GM18519 (cell line): ENCODE measurements around the gene OOSP2.
"Not testable (repeated sequence)": the region's sequence is repeated elsewhere in the genome, so short reads cannot be mapped to it uniquely, and the experiment has no call there.

ENCODE experiments used
- ATAC-seq: cut with Tn5 transposase; IDR thresholded peaks from one replicate; pipeline ENCODE4 v1.9.1; 2021; ENCODE audit warnings: mild to moderate bottlenecking, moderate library complexity; ENCODE audit not compliant: unreplicated experiment, low FRiP score

OOSP2 gene, protein sequence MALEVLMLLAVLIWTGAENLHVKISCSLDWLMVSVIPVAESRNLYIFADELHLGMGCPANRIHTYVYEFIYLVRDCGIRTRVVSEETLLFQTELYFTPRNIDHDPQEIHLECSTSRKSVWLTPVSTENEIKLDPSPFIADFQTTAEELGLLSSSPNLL

DNA sequence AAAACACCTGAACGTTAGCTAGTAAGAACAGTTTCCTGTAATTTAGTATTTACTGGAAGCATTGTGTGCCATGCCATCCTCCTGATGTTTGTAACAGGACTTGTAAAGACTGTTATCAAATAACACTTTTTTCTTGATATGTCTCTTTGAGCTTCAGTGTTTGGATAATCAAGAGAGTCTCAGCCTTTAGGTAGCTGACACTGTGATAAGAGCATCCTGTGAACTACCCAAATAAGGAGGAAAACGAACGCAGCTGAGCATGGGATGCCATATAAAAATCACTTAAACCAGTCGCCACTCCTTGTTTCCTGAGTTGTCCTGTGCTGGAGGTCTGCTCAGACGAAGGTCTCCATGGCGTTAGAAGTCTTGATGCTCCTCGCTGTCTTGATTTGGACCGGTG is at the start of gene OOSP2:
OOSP2 (plus strand) TSS at position 301 of the 400 bp plus-strand sequence; CDS start at position 352, 51 bp downstream.
- ATAC-seq: no peak

DNA sequence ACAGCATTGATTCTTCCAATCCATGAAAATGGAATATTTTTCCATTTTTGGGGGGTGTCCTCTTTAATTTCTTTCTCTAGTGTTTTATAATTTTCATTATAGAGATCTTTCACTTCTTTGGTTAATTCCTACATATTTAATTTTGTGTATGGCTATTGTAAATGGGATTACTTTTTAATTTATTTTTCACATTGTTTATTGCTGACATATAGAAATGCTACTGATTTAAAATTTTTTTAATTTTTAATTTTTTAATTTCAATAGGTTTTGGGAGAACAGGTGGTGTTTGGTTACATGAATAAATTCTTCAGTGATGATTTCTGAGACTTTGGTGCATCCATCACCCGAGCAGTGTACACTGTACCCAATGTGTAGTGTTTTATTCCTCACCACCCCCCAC is 49.8 kb upstream of the OOSP2 start:
- no peak for ATAC-seq

DNA sequence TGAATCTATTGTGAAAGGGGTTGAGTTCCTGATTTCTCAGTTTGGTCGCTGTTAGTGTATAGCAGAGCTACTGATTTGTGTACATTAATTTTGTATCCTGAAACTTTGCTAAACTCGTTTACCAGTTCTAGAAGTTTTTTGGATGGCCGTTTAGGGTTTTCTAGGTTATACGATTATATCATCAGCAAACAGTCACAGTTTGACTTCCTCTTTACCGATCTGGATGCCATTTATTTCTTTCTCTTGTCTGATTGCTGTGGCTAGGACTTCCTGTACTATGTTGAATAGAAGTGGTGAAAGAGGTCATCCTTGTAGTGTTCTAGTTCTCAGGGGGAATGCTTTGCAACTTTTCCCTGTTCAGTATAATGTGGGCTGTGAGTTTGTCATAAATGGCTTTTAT is 47.8 kb upstream of the OOSP2 start:
- no peak for ATAC-seq

DNA sequence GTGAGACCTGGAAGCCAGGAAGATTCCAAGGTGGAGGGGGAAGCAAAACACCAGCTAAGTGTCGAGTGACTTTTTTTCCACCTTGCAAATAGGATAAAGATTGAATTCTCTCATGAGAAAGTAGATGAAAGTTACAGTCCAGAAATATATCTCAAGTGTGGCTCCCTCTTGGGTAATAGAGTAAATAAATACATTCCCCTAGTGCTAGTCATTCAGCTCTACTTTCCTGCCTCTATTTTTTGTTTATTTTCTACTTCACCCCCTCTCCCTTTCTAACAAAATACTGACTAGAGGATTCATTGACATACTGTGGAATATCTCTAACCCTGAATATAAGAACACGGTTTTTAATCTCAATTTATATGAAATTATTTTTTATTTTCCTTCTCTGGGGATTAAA is 42.4 kb upstream of the OOSP2 start:
- ATAC-seq: no peak

DNA sequence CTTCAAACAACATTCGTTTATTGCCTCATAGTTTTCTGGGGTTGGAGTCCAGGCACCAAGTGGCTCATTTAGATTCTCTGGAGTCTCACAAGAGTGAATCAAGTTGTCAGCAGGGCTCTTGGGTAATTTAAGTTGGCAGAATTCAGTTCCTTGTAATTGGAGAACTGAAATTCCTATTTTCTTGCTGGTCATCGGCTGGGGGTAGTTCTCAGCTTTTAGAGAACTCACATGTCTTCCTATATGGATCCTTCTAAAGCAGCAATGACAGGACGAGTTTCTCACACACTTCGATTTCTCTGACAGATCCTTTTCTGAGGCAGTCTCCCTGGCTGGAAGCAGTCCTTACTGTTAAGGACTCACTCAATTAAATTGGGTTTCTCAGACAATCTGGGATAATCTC is 40.5 kb upstream of the OOSP2 start:
- ATAC-seq: no peak

DNA sequence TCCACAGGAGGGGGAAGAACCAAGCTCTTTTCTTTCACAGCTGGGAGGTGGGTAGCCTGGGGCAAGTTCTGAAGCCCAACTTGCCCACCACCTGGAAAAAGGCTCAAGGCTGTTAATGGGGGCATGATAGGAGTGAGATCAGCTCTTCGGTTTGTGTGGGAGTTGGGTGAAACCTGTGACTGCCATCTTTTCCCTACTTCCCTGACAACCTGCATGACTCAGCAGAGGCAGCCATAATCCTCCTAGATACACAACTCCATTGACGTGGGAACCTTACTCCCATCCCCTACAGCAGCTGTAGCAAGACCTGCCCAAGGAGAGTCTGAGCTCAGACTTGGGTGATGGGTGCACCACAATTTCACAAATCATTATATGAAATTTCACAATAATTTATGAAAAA is 36.5 kb upstream of the OOSP2 start:
- ATAC-seq: no peak

DNA sequence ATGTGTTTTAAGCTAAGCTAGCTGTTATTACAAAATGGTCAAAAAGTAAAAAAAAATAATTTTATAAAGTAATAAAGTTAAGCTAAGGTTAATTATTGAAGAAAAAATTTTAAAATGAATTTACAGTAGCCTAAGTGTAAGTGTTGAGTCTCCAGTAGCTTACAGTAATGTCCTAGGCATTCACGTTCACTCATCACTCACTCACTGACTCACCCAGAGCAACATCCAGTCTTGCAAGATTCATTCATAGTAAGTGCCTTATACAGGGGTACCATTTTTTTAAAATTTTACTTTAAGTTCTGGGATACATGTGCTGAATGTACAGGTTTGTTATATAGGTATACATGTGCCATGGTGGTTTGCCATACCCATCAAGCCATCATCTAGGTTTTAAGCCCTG is 34.8 kb upstream of the OOSP2 start:
- ATAC-seq: no peak

DNA sequence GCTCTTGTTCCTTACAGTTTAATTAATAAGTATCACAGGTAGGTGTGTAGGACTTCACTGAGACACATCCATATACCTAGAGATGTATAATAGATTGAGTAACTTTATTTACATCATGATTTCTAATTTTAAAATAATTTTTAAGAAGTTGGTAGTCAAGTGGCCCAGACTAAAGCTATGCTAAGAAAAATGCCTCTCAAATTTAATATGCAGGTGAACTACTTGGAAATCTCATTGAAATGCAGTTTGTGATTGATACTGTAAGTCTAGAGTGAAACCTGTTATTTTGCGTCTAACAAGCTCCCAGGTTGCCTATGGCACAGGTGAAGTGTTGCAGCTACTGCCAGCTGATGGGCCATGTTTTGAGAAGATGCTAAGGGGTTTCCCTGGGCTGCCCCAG is 23.3 kb upstream of the OOSP2 start, which contains the start of gene OOSP4B:
OOSP4B (plus strand) TSS at position 301 of the 400 bp plus-strand sequence.
- ATAC-seq: no peak

DNA sequence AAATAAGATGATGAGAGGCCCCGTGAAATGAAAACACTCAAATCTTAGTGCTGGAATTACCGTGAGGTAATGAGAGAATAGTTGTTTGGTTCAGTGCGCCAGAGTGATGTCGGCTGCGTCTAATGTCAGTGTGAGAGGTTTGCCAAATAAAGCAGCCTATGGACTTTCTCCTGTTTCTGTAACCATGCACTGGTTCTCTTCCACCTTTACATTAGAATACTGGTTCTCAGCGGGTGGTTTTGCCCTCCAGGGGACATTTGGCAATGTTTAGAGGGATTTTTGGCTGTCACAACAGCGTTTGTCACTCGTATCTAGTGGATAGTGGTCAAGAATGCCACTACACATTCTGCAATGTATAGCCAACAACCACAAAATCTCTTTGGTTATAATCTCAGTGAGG is 22.2 kb upstream of the OOSP2 start:
- no peak for ATAC-seq

DNA sequence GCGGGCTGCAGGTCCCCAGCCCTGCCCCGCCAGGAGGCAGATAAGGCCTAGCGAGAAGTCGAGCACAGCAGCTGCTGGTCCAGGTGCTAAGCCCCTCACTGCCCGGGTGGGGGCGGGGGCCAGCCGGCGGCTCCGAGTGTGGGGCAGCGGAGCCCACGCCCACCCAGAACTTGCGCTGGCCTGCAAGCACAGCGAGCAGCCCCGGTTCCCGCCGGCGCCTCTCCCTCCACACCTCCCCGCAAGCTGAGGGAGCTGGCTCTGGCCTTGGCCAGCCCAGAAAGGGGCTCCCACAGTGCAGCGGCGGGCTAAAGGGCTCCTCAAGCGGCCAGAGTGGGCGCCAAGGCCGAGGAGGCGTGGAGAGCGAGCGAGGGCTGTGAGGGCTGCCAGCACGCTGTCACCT is 19.8 kb upstream of the OOSP2 start:
- not testable (repeated sequence) for ATAC-seq

DNA sequence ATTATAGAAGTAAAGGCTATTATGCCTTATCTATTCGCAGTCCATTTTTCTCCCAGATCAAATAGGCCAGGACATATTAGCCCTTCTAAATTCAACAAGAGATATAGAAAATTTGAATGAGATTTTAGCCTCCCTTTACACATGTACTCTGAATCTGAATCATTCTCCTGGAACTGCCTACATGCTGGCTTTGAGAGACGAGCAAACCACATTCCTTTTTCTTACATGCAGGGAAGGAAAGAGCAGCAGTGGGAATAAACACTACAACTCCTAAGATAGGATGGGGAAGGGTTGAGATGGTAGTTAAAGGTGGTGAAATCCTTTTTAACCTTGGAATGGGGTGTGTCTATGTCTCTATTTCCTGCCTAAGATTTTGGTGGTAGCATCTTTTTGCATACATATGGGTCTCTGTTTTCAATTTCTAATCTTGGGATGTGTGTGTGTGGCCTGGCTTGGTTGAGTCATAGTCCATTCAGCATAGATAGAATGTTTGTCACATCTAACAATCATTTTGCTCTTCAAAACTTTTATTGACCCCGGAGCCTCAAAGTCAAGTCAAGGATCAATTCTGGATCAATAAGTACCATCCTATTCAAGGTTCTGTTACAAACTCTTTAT is 11.1 kb upstream of the OOSP2 start:
- no peak for ATAC-seq

DNA sequence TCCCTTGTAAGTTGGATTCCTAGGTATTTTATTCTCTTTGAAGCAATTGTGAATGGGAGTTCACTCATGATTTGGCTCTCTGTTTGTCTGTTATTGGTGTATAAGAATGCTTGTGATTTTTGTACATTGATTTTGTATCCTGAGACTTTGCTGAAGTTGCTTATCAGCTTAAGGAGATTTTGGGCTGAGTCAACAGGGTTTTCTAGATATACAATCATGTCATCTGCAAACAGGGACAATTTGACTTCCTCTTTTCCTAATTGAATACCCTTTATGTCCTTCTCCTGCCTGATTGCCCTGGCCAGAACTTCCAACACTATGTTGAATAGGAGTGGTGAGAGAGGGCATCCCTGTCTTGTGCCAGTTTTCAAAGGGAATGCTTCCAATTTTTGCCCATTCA is 10.2 kb downstream of the OOSP2 start:
- ATAC-seq: not testable (repeated sequence)

DNA sequence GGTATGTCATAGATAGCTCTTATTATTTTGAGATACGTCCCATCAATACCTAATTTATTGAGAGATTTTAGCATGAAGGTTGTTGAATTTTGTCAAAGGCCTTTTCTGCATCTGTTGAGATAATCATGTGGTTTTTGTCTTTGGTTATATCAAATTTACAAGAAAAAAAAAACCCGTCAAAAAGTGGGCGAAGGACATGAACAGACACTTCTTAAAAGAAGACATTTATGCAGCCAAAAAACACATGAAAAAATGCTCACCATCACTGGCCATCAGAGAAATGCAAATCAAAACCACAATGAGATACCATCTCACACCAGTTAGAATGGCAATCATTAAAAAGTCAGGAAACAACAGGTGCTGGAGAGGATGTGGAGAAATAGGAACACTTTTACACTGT is 10.6 kb downstream of the OOSP2 start:
- ATAC-seq: not testable (repeated sequence)

DNA sequence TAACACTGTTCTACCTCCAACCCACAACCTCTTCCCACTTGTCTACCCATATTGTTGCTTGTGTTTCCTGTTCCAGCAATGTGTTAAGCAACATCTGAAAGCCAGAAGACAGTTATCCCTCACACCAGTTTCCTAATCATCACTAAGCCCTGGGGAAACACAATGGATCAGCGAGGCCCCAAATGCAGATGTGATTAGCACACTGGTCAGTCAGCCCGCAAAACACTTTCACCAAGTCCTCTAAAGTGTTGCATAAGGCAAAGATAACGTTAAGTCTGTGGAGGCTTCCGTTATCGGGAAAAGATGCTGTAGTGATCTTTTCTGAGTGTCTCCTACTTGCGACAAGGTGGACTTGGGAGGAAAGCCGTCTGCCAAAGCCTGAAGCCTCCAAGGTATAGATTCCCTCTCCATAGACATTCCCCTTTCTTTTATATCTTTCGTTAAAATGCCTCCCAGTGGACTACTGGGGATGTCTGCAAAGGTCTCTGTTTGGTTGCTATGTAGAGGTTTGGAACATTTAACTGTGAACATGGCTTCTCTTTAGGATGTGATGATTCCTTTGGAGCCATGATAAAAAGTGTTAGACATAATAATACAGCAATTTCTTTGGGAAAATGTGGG is 16.2 kb downstream of the OOSP2 start, which contains the start of gene MS4A3:
MS4A3 (plus strand) TSS at position 317 of the 621 bp plus-strand sequence. CDS start 4,496 bp downstream, outside the sequence.
- no peak for ATAC-seq

DNA sequence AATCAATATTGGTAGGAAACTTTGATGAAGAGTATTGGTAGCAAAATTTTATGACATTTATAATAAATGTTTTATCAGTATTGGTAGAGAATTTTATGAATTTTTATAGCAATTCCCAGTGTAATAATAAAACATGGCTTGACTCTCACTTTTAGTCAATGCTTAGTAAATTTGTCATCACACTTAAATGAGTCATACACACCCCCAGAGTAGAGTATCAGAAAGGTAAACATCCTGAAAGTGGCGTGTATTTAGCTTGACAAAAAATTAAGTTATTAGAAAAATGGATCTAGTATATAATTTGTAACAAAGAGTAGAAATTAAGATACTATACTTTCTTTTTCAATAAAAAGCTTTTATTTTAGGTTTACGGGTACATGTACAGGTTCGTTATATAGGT is 18.8 kb downstream of the OOSP2 start:
- no peak for ATAC-seq

DNA sequence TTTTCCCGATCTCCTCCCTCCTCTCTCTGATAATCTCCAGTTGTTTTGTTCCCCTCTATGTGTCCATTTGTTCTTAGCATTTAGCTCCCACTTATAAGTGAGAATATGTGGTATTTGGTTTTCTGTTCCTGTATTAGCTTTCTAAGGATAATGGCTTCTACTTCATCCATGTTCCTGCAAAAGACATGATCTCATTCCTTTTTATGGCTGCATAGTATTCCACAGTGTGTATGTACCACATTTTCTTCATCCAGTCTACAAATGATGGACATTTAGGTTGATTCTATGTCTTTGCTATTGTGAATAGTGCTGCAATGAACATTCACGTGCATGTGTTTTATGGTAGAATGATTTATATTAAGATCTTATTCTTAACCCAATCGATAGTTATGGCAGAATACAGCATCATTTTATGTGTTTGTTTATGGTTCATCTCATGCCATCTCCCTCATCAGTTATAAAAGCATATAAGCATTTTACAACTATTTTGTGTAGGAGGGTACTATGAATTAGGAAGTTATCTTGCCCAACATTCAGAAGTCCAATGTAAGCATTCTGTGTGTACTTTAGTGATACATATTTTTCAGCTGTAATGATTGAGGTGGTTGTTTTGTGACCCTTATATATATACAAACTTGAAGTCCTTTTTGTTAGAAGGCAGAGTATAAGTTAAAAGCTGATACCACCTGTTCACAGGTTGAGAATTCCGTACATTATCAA is 19.5 kb downstream of the OOSP2 start:
- no peak for ATAC-seq

DNA sequence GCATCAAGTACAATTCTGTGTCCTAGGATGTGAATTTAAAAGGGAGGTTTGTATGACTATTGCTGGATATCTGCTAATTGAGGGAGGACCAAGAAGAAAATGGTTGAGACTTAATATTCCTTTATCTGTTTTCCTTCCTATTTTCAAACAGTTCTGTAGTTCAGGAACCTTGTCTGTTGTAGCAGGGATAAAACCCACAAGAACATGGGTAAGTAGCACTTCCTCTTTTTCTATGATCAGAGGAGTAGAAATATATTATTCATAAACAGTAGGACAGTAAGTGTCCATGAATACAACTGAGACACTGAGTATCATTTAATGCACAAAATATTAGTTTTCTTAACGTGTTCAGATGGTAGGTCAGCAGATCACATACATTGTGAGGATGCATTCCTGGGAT is 23.9 kb downstream of the OOSP2 start:
- ATAC-seq: no peak

DNA sequence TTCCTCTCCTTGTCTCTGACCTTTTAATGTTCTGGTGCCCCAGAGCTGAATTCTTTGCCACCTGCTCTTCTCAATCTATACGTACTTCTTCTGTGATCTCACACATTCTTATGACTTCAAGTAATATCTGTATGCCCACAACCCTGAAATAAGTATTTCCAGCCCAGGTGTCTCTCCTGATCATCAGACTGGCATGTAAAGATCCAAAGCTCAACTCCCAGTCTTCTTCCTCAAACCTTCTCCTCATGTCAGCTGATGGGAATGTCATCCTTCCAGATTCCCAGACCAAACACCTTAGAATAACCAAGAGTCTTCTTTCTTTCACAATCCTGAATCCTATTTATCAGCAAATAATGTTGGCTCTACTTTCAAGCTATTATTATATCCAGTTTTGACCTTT is 25.6 kb downstream of the OOSP2 start:
- ATAC-seq: no peak

DNA sequence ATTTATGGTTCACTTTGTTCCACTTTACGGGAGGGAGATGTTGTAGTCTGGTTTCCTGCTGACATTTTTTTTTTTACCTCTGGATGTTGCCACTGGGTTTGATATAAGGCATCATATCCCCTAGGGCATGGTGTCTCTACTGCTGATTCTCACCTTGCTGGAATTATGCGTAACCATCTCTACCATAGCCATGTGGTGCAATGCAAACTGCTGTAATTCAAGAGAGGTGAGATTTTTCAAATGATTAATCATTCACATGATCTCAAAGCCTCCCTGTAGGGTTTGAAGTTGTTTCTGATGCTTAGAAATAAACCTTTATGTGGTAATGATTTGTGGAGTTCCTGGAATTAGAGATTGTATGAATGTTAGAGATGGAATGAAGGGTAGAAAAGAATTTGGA is 29.2 kb downstream of the OOSP2 start:
- no peak for ATAC-seq

DNA sequence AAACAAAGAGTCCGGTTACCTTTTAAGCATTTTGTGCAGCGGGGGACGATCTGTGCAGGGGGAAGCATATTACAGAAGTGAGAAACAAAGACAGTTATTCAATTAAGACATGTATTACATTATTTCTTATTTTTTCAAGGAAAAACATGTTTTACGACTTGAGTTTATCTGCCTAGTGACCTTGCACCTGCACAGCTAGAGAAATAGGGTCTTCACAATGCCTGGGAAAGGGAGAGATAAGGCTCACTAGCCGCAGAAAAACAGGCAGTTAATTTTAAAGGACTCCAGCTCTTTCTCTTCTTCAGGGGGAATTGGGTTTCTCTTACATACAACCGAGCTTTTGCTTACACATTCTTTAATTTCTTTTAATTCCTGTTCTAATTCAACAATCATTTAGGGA is 31.4 kb downstream of the OOSP2 start:
- not testable (repeated sequence) for ATAC-seq

DNA sequence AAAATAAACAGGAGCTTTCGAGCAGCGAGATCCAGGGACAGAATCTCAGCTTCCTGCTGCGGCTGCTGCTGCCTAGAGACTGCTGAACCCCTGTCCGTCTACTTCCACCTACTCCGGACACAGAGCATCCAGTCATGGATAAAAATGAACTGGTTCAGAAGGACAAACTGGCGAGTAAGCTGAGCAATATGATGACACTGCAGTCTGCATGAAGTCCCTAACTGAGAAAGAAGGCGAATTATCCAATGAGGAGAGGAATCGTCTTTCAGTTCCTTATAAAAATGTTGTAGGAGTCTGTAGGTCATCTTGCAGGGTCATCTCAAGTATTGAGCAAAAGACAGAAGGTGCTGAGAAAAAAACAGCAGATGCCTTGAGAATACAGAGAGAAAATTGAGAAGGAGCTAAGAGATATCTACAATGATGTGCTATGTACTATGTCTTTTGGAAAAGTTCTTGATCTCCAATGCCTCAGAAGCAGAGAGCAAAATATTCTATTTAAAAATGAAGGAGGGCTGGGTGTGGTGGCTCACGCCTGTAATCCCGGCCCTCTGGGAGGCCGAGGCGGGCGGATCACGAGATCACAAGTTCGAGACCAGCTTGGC is 37.1 kb downstream of the OOSP2 start:
- ATAC-seq: no peak
